Nephron progenitor cell (in vitro differentiated cells): ENCODE results near the gene FYN.

Source experiments
- DNase-seq: peaks from one replicate; pipeline ENCODE4 v3.0.0; 2021
- H3K27ac Mint-ChIP-seq: 2 replicates; pipeline ENCODE4 v1.8.0; 2021; ENCODE audit warnings: mild to moderate bottlenecking, moderate library complexity, mixed read lengths
- H3K27me3 Mint-ChIP-seq: 2 replicates; pipeline ENCODE4 v1.8.0; 2021; ENCODE audit warnings: mild to moderate bottlenecking, low read depth, mixed read lengths; ENCODE audit not compliant: poor library complexity
- H3K36me3 Mint-ChIP-seq: 2 replicates; pipeline ENCODE4 v1.8.0; 2021; ENCODE audit warnings: low read depth, mixed read lengths
- H3K4me1 Mint-ChIP-seq: 2 replicates; pipeline ENCODE4 v1.8.0; 2021; ENCODE audit warnings: mixed read lengths
- H3K4me3 Mint-ChIP-seq: 2 replicates; pipeline ENCODE4 v1.8.0; 2021; ENCODE audit warnings: mild to moderate bottlenecking, moderate library complexity, mixed read lengths
- H3K9me3 Mint-ChIP-seq: 2 replicates; pipeline ENCODE4 v1.8.0; 2021; ENCODE audit warnings: mild to moderate bottlenecking, moderate library complexity, mixed read lengths
- CTCF ChIP-seq: fragments of 200-600 bp; sonication (generic); IDR thresholded peaks from 2 replicates; pipeline ENCODE4 v1.5.0; 2021; ENCODE audit warnings: antibody characterized with exemption

Gene FYN

GRCh38 chr6:111802720-111803330 is 70.4 kb downstream of the FYN start:
- Mint-ChIP-seq H3K27me3 (peaks cover 4% of the 10 kb centered on the region), H3K27ac (no peak overlapping the region), H3K9me3 (no peaks in the 10 kb centered on the region), H3K36me3 (peaks cover 10% of the 10 kb centered on the region), H3K4me3 (no peak overlapping the region), H3K4me1 (peaks cover 48% of the 10 kb centered on the region)
- TF ChIP-seq CTCF = no peak
- no peak for DNase-seq

- no peak for TF ChIP-seq CTCF
- H3K4me3 Mint-ChIP-seq = no peak overlapping the region
- no peaks in the 10 kb centered on the region for H3K9me3 Mint-ChIP-seq
- peaks cover under 1% of the 10 kb centered on the region for H3K27me3 Mint-ChIP-seq
- H3K36me3 Mint-ChIP-seq = peaks cover 10% of the 10 kb centered on the region
- no peak overlapping the region for H3K27ac Mint-ChIP-seq
- H3K4me1 Mint-ChIP-seq = peaks cover 41% of the 10 kb centered on the region
- DNase-seq = no peak
Measured at GRCh38 chr6:111802015-111802414, 71.2 kb downstream of the FYN start.

GRCh38 chr6:111800821-111801220 is 72.4 kb downstream of the FYN start:
- TF ChIP-seq CTCF = no peak
- Mint-ChIP-seq H3K9me3 (no peaks in the 10 kb centered on the region), H3K36me3 (peaks cover 10% of the 10 kb centered on the region), H3K27ac (no peak overlapping the region), H3K4me1 (peaks cover 29% of the 10 kb centered on the region), H3K27me3 (no peaks in the 10 kb centered on the region), H3K4me3 (no peak overlapping the region)
- DNase-seq = no peak

GRCh38 chr6:111800259-111800765 is 72.9 kb downstream of the FYN start:
- peaks cover 10% of the 10 kb centered on the region for H3K36me3 Mint-ChIP-seq
- no peaks in the 10 kb centered on the region for H3K27me3 Mint-ChIP-seq
- no peak for DNase-seq
- TF ChIP-seq CTCF = no peak
- peak overlapping the region; percentile 20 for H3K27ac Mint-ChIP-seq
- peaks cover 28% of the 10 kb centered on the region for H3K4me1 Mint-ChIP-seq
- H3K4me3 Mint-ChIP-seq = no peak overlapping the region
- no peaks in the 10 kb centered on the region for H3K9me3 Mint-ChIP-seq

- DNase-seq = no peak
- no peak for TF ChIP-seq CTCF
- H3K36me3 Mint-ChIP-seq = peaks cover 10% of the 10 kb centered on the region
- peaks cover 29% of the 10 kb centered on the region for H3K4me1 Mint-ChIP-seq
- H3K4me3 Mint-ChIP-seq = no peak overlapping the region
- H3K9me3 Mint-ChIP-seq = no peaks in the 10 kb centered on the region
- no peaks in the 10 kb centered on the region for H3K27me3 Mint-ChIP-seq
- H3K27ac Mint-ChIP-seq = peak overlapping the region; percentile 20
Measured at GRCh38 chr6:111799576-111800258, 73.5 kb downstream of the FYN start.
